NCI-H2196 treated with DMSO at 0.1 percent for 48 hours (cell line): Measurements from ENCODE around the gene GOLGA6C.
"Not testable (repeated sequence)": the region's sequence is repeated elsewhere in the genome, so short reads cannot be mapped to it uniquely, and the experiment has no call there.

Experiments
- DNase-seq: peaks from one replicate; lab custom pipeline; 2025; ENCODE audit not compliant: unreplicated experiment; lab: John Stamatoyannopoulos, UW

GOLGA6C gene

GRCh38 chr15:75252285-75252684 is 5.8 kb upstream of the GOLGA6C start:
- DNase-seq = not testable (repeated sequence)

DNA sequence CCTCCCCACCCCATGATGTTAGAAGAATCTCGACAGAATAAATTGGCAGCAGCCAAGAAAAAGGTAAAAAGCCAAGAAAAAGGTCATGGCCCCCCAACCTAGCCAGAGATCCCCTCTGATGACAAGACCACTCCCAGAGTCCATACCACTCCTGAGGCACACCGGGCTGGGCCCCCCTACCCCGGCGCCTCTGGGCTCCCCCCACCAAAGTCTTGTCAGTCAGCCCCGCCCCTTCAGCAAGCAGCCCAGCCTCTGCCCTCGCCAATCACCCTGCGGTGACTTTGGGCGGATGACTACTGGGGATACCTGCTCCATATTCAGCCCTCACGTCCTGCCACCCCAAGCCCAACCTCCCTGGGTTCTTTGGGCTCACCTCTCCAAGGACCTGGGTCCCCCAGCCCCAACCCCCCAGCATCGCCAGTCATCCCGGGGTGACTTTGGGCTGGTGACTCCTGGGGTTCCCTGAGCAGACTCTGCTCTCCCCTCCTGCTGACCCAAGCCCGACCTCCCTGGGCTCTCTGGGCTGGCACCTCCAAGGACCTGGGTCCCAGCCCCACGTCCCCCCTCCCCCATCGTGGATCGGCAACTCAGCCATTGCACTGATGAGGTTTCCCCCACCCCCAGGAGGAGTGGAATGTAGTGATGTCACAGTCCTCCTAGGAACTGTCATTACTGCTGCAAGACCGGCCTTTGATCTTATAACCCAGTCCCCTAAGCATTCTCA is 648 bp downstream of the GOLGA6C start:
- not testable (repeated sequence) for DNase-seq

DNA sequence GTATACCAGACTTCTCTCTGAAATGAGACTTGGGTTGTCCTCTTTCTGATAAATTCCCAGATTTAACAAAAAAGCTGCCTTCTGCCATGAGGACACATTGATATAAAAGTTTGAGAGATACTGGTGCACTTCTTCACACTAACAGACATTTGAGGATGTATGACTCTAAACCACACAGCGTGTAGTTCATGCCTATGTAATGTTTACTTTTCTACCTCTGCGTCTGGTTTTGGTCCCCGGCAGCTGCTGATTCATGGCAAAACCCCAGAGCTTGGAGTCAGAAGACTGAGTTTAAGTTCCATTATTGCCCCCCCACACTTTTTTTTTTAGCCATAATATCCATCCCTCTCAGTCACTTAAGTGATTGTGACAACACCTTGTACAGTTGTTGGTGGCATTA is 1.7 kb downstream of the GOLGA6C start:
- not testable (repeated sequence) for DNase-seq

- DNase-seq = not testable (repeated sequence)
These were observed 15.7 kb downstream of the GOLGA6C start for GRCh38 chr15:75273751-75274359.

DNA sequence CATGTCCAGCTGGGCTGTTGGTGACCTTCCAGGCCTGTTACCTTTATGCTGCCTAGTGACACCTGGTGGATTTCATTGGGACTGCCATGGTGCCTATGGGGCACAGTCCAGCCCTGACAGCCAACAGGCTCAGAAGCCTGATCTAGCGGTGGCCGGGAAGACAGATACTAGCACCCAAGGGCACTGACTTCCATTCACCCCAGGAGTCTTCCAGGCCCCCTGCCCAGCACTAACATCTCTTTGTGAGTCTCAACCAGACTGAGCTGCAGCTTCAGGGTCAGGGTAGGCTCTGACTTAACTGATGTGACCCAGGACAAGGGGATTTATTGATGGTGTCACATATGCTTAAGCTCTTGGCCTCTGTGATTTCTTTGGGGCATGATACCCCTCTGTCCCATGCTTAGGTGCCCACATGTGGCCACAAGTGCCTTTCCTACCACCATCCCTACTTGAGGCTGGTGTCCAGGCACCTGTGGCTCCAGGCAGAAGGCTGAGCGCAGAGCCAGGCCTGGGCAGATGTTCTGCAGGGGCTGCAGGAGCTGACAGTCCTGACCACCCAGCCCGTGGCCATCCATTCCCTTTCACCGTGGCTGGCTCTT is 16.5 kb downstream of the GOLGA6C start:
- not testable (repeated sequence) for DNase-seq

DNA sequence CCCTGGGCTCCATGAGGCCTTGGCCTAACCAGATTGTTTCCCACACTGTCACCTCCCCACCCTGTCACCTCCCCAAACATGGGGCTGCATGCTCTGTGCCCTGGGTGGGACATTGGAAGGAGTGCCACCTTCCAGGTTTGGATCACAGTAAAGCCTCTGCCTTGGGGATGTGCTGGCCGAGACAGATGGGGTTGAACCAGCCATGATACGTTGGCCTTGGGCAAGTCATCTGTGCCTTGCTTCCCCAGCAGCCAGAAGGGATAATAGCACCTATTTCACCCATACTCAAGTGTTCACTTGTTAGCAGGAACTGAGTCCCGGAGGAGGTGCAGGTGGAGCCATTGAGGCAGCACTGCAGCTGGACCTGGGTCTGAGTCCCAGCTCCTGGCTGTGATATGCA is 17.5 kb downstream of the GOLGA6C start:
- DNase-seq = not testable (repeated sequence)

- not testable (repeated sequence) for DNase-seq
These were observed 20.4 kb downstream of the GOLGA6C start for GRCh38 chr15:75278497-75278896.

GRCh38 chr15:75282572-75282971 is 24.4 kb downstream of the GOLGA6C start, which contains the start of gene GOLGA6D:
Gene GOLGA6D, plus strand, starts transcription at chr15:75282835. Its CDS starts 41 bp downstream, at chr15:75282876.
- not testable (repeated sequence) for DNase-seq

DNA sequence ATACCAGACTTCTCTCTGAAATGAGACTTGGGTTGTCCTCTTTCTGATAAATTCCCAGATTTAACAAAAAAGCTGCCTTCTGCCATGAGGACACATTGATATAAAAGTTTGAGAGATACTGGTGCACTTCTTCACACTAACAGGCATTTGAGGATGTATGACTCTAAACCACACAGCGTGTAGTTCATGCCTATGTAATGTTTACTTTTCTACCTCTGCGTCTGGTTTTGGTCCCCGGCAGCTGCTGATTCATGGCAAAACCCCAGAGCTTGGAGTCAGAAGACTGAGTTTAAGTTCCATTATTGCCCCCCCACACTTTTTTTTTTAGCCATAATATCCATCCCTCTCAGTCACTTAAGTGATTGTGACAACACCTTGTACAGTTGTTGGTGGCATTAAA is 26.0 kb downstream of the GOLGA6C start:
- not testable (repeated sequence) for DNase-seq

DNA sequence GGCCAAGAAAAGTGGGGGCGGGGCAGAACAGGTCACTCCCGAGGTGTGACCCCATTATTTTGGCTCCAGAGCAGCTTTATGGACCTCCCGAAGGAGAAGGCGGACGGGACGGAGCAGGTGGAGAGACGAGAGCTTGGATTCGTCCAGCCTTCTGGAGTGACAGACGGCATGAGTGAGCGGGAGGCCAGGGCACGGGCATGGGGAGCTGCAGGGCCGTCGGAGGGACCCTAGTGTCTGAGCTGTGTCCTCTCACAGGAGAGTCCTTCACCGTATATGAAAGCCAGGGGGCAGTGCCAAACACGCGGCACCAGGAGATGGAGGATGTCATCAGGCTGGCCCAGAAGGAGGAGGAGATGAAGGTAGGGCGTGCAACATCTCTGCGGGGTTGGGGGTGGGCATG is 35.5 kb downstream of the GOLGA6C start:
- DNase-seq = not testable (repeated sequence)

GRCh38 chr15:75298541-75299310 is 40.6 kb downstream of the GOLGA6C start:
- DNase-seq = not testable (repeated sequence)

DNA sequence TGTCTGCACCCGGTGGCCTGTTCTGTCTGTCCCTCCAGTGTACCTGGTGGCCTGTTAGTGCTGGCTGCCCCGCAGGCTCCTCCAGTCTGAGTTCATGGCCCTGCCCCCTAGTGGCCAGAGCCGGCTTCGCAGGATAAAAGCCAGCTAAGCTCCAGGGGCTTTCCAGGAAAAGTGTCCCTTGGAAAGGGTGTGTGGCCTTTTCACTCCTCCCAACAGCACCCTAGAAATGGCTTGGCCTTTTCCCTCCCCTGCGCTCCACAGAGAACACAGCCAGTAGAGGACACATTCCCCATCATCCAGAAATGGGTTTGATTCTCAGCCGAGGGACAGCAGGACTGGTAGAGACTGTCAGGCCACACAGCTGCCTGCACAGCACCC is 41.2 kb downstream of the GOLGA6C start:
- not testable (repeated sequence) for DNase-seq

DNA sequence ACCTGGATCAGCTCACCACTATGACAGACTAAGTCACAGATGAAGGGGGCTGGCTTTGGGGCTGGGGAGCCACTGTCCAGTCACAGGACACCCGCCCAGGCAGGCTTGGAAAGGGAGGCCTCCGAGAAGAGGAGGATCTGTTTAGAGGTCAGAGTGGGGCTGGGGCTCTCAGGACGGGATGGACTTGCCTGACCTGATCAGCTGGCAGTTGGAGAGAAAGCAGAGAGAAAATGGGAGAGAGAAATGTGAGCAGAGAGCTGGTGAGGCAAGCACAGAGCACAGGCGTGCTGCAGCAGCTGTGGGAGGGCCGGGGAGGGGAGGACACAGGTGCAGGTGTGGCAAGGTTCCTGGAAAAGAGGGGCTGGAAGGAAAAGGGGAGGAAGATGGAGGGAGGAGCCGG is 41.9 kb downstream of the GOLGA6C start:
- DNase-seq = not testable (repeated sequence)

DNA sequence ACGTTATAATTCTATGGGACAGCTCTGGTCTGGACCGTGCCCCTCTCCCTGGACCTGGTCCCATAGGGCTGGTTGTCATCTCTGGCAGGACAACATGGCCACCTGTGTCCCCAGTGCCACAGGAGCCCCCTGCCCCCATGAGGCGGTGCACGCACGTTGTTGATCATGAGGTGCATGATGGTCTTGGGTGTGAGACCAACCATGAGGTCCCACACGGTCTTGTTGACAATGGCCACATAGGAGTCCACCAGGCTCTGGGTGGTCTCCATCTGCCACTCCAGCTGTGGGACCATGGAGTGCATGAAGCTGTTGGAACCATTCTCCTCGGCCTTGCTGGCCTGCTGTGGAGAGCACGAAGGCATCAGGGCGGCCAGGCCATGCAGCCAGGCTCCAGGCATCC is 44.2 kb downstream of the GOLGA6C start:
- DNase-seq = no peak

GRCh38 chr15:75302753-75303152 is 44.6 kb downstream of the GOLGA6C start:
- not testable (repeated sequence) for DNase-seq

DNA sequence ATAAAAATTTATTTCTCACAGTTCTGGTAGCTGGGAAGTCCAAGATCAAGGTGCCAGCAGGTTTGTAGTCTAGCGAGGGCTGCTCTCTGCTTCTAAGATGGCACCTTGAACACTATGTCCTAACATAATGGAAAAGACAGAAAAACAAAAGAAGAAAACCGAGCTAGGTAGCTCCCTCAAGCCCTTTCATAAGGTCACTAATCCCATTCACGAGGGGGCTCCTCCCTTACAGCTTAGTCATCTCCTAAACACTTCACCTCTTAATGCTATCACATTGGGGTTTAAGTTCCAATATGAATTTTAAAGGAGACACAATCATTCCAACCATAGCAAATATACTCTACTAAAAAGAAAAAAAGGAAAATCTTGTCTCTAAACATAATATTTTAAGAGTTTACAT is 48.1 kb downstream of the GOLGA6C start:
- DNase-seq = no peak

GRCh38 chr15:75307778-75308390 is 49.8 kb downstream of the GOLGA6C start:
- no peak for DNase-seq

DNA sequence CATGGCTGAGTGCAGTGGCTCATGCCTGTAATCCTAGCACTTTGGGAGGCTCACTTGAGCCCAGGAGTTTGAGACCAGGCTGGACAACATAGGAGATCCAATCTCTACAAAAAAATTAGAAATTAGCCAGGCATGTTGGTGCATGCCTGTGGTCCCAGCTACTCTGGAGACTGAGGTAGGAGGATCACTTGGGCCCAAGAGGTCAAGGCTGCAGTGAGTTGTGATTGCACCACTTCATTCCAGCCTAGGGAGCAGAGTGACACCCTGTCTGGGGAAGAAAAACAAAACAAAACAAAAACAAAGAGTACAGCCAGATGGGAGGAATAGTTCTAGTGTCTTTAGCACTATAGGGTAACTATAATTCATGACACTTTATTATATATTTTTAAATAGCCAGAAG is 51.6 kb downstream of the GOLGA6C start:
- no peak for DNase-seq

DNA sequence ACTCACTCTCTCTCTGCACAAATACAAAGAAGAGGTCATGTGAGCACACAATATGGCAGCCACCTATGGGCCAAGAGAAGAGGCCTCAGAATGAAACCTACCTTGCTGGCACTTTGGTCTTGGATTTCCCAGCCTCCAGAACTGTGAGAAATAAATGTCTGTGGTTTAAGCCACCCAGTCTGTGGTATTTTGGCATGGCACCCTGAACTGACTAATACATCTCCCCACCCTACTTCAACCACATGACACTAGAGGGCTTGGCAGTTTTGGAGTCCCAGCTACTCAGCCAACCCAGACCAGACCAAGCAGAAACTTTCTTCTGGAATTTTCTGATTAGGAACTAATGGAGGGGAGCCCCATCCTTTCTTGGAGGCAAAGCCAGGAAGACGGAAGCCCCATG is 54.4 kb downstream of the GOLGA6C start:
- not testable (repeated sequence) for DNase-seq

- no peak for DNase-seq
These were observed 55.1 kb downstream of the GOLGA6C start for GRCh38 chr15:75313116-75313845.
